SK-N-SH (cell line): ENCODE measurements around the gene WNT3. TPM values are rescaled to one million over a fixed set of nuclear protein-coding genes. Genes with fewer than 3 reads are reported as not detected.

Experiments
- CTCF ChIA-PET: fragments of 300-600, 350-600 bp; formaldehyde crosslinking; extraction: SDS; loops from one replicate; lab custom pipeline; 2021; lab: Yijun Ruan, JAX
- POLR2A ChIA-PET: fragments of 350-600 bp; sonication (Branson Sonifier 250); formaldehyde crosslinking; extraction: SDS; loops from one replicate; lab custom pipeline; 2020; ENCODE audit warnings: antibody characterized with exemption, inconsistent platforms; lab: Yijun Ruan, JAX
- DNase-seq: peaks from one replicate; pipeline ENCODE4 v3.0.0; 2012
- H2AFZ ChIP-seq: fragments of 200-600 bp; sonication (generic); 2 replicates; pipeline ENCODE4 v1.8.1; 2016; ENCODE audit warnings: antibody characterized with exemption, mild to moderate bottlenecking, low read depth
- H3F3A ChIP-seq: fragments of 200-600 bp; sonication (generic); replicated peaks from 2 replicates; pipeline ENCODE3; 2016; ENCODE audit warnings: antibody characterized with exemption, mild to moderate bottlenecking; ENCODE audit not compliant: insufficient read depth
- H3K27ac ChIP-seq, 2 experiments: fragments of 200-500 bp in 1 of 2; fragments of 200-600 bp in 1 of 2; sonication (Bioruptor generic) in 1 of 2; sonication (generic), shearing (Covaris generic) in 1 of 2; 2 replicates each; pipeline versions ENCODE4 v1.5.1 to v1.6.1; 2014 to 2016; ENCODE audit warnings: low read depth in 2 of 2, inconsistent platforms in 1 of 2, low read length in 1 of 2, mild to moderate bottlenecking in 1 of 2, mixed read lengths in 1 of 2
- H3K27me3 ChIP-seq: fragments of 200-600 bp; sonication (generic), shearing (Covaris generic); 2 replicates; pipeline ENCODE4 v1.6.1; 2016; ENCODE audit warnings: mixed run types; ENCODE audit not compliant: insufficient read depth
- H3K36me3 ChIP-seq, 2 experiments: fragments of 200-500 bp in 1 of 2; fragments of 200-600 bp in 1 of 2; sonication (Bioruptor generic) in 1 of 2; sonication (generic) in 1 of 2; replicated peaks in 1 of 2; 2 replicates each; pipeline versions ENCODE3 to v1.5.1; 2014 to 2016; ENCODE audit warnings: low read length in 1 of 2, mild to moderate bottlenecking in 1 of 2; ENCODE audit not compliant: insufficient read depth in 2 of 2, control insufficient read depth in 1 of 2
- H3K4me1 ChIP-seq, 2 experiments: fragments of 200-500 bp in 1 of 2; fragments of 200-600 bp in 1 of 2; sonication (Bioruptor generic) in 1 of 2; sonication (generic), shearing (Covaris generic) in 1 of 2; 2 replicates each; pipeline versions ENCODE4 v1.5.1 to v1.6.1; 2014 to 2016; ENCODE audit warnings: low read depth in 1 of 2, low read length in 1 of 2, mixed run types in 1 of 2; ENCODE audit not compliant: insufficient read depth in 2 of 2, control insufficient read depth in 1 of 2
- H3K4me2 ChIP-seq: fragments of 200-600 bp; sonication (generic), shearing (Covaris generic); 2 replicates; pipeline ENCODE4 v1.6.1; 2017; ENCODE audit warnings: mixed run types
- H3K4me3 ChIP-seq, 2 experiments: fragments of 200-500 bp in 1 of 2; fragments of 200-600 bp in 1 of 2; sonication (Bioruptor generic) in 1 of 2; sonication (generic), shearing (Covaris generic) in 1 of 2; 2 replicates each; pipeline versions ENCODE4 v1.5.1 to v1.8.1; 2014 to 2016; ENCODE audit warnings: low read depth in 2 of 2, inconsistent platforms in 1 of 2, low read length in 1 of 2, mild to moderate bottlenecking in 1 of 2, mixed read lengths in 1 of 2, moderate library complexity in 1 of 2
- H3K79me2 ChIP-seq: fragments of 200-600 bp; sonication (generic); 2 replicates; pipeline ENCODE4 v1.8.1; 2017; ENCODE audit warnings: mild to moderate bottlenecking; ENCODE audit not compliant: insufficient read depth
- H3K9ac ChIP-seq: fragments of 200-600 bp; sonication (generic); 2 replicates; pipeline ENCODE4 v1.6.1; 2017; ENCODE audit warnings: mixed run types
- H3K9me2 ChIP-seq: fragments of 200-600 bp; sonication (generic); 2 replicates; pipeline ENCODE4 v1.6.1; 2017; ENCODE audit warnings: mixed run types
- H3K9me3 ChIP-seq: fragments of 200-600 bp; sonication (generic); 2 replicates; pipeline ENCODE4 v1.6.1; 2017; ENCODE audit warnings: mixed run types, mild to moderate bottlenecking, moderate library complexity
- H4K20me1 ChIP-seq: fragments of 200-600 bp; sonication (generic); 2 replicates; pipeline ENCODE4 v1.6.1; 2017; ENCODE audit warnings: mild to moderate bottlenecking, mixed run types; ENCODE audit not compliant: insufficient read depth
- FOSL2 ChIP-seq: IDR thresholded peaks from 2 replicates; pipeline ENCODE4 v1.4.0; 2012; ENCODE audit warnings: low read depth, mild to moderate bottlenecking, moderate library complexity, borderline replicate concordance
- FOXM1 ChIP-seq: IDR thresholded peaks from 2 replicates; pipeline ENCODE4 v1.4.0; 2012; ENCODE audit warnings: low read depth, mild to moderate bottlenecking
- POLR2AphosphoS5 ChIP-seq: IDR thresholded peaks from 2 replicates; pipeline ENCODE4 v1.6.1; 2012; ENCODE audit warnings: low read depth, low read length
- REST ChIP-seq: IDR thresholded peaks from 2 replicates; pipeline ENCODE4 v1.6.1; 2012; ENCODE audit warnings: mild to moderate bottlenecking, low read depth, low read length, moderate library complexity
- SIN3A ChIP-seq: IDR thresholded peaks from 2 replicates; pipeline ENCODE4 v1.6.1; 2012; ENCODE audit warnings: low read depth, mild to moderate bottlenecking, low read length, moderate library complexity, borderline replicate concordance
- SMC3 ChIP-seq: IDR thresholded peaks from 2 replicates; pipeline ENCODE4 v1.6.1; 2012; ENCODE audit warnings: low read depth, low read length, improper control_type of control experiment
- WGBS: methylation state at CpG from one replicate; pipeline ENCODE4 v1.1.6; 2017; ENCODE audit warnings: low lambda C conversion rate; 5-methylcytosine and 5-hydroxymethylcytosine counted together
- polyA plus RNA-seq, 3 experiments: library from polyadenylated mRNA; depleted of rRNA; stranded (reverse); fragments of >200 nt; gene quantifications; 2 replicates each; pipeline ENCODE4 v1.2.3, GENCODE V29; 2012
- TF ChIP-seq, protein P1 (sequence below): fragments of 150-350 bp; IDR thresholded peaks from 2 replicates; pipeline ENCODE4 v1.6.1; 2017; ENCODE audit warnings: antibody characterized with exemption, low read length, low read depth, borderline replicate concordance
- TF ChIP-seq, protein P2 (sequence below): IDR thresholded peaks from 2 replicates; pipeline ENCODE4 v1.4.0; 2012; ENCODE audit warnings: low read depth
- TF ChIP-seq, protein P3 (sequence below): IDR thresholded peaks from 2 replicates; pipeline ENCODE4; 2012

The WNT3 gene
- polyA plus RNA-seq, 1 of the 3 experiments (the other 2 are of a cell fraction) = 5.3 TPM

DNA sequence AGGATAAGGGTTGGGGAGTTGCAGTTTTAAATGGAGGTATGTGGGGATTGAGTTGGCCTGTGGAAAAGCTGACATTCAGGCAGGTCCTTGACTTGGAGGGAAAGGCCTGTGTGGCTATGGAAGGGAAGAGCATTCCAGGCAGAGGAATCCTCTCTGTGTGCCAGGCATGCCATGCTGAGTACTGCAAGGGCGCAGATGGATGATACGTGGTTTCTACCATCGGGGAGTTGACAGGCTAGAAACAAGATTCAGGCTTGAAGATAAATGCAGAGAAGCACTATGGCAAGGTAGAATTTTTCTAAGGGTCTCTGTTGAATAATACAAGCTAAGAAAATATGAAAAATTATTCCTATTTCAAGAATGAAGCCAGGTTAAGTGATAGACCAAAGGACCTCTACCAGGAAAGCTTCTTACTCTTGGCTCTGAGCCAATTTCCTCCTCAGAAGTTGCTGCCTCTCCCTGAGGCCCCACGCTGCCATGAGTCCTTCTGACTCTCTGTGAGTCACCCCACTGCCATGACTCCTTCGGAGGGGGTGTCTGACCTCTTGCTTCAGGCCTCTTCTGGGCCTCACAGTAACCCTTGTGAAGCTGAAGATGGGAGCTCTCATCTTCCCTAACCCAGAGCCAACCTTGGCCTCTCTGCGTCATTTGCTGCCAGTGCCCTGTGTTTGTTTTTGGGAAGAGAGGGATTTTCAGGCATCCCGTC is 75.8 kb downstream of the WNT3 start (continued):
- TF ChIP-seq SMC3 (no peak), REST (peak; percentile 52; the same call in 1 of the 2 replicates), FOXM1 (0 out of 2 replicates have a peak, but pooled peaks have one; percentile 41)
- TF ChIP-seq, protein P1, sequence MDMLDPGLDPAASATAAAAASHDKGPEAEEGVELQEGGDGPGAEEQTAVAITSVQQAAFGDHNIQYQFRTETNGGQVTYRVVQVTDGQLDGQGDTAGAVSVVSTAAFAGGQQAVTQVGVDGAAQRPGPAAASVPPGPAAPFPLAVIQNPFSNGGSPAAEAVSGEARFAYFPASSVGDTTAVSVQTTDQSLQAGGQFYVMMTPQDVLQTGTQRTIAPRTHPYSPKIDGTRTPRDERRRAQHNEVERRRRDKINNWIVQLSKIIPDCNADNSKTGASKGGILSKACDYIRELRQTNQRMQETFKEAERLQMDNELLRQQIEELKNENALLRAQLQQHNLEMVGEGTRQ = no peak
- TF ChIP-seq, protein P2, sequence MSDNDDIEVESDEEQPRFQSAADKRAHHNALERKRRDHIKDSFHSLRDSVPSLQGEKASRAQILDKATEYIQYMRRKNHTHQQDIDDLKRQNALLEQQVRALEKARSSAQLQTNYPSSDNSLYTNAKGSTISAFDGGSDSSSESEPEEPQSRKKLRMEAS = peak; percentile 96

DNA sequence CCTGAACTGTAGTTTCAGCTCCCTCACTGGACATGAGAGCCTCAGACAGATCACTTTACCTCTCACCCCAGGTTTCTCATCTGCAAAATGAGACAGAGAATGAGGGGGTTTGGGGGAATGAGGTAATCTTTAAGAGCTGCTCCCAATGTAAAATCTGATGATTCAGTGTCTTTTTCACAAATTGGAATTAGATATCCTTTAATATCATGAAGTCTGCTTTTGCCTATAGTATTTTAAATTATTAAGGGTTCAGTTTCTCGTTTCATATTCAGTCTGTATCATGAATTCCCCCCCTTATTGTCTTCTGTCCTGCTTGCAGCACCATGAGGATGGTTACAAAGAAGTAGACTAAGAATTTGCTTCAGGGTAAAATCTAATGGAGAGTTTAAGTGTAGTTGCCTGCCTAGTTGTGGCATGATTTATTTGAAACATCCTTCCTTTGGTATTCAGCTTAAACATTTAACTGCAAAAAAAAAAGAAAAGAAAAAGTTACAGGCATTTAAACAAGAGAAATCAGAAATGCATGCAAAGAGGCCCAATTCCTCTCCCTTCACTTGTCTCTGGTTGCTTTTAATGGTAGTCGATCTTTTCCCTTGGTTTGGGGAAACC is 77.3 kb downstream of the WNT3 start:
- H2AFZ ChIP-seq = no peak overlapping the region
- TF ChIP-seq, protein P3, sequence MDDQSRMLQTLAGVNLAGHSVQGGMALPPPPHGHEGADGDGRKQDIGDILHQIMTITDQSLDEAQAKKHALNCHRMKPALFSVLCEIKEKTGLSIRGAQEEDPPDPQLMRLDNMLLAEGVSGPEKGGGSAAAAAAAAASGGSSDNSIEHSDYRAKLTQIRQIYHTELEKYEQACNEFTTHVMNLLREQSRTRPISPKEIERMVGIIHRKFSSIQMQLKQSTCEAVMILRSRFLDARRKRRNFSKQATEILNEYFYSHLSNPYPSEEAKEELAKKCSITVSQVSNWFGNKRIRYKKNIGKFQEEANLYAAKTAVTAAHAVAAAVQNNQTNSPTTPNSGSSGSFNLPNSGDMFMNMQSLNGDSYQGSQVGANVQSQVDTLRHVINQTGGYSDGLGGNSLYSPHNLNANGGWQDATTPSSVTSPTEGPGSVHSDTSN = 0 out of 2 replicates have a peak, but pooled peaks have one; percentile 15
- TF ChIP-seq SMC3 = no peak
- no peak for TF ChIP-seq FOSL2
- TF ChIP-seq, protein P1 = no peak
- TF ChIP-seq POLR2AphosphoS5 = no peak
- TF ChIP-seq SIN3A = no peak
- H3F3A ChIP-seq = peaks cover 28% of the 10 kb centered on the region
- peak overlapping the region; percentile 25 to 71; a peak in 2 of 4 replicates for H3K27ac ChIP-seq
- H3K27me3 ChIP-seq = no peaks in the 10 kb centered on the region
- peak overlapping the region; percentile 27 for H3K4me2 ChIP-seq
- POLR2A ChIA-PET = no interaction called here
- H3K4me1 ChIP-seq = peaks cover 8 to 44% of the 10 kb centered on the region in 2 experiments
- CTCF ChIA-PET = interaction anchor here (1.1 kb wide), 1 partner anchor 25 kb away, joined by 3 read pairs; no protein-coding TSS in a partner anchor
- no peak overlapping the region for H3K9ac ChIP-seq
- H3K9me2 ChIP-seq = no peaks in the 10 kb centered on the region
- WGBS = 89% methylated on average over 2 of the region's 2 CpGs
- no peaks in the 10 kb centered on the region for H4K20me1 ChIP-seq
- peaks cover 0 to 7% of the 10 kb centered on the region in 2 experiments for H3K36me3 ChIP-seq
- H3K79me2 ChIP-seq = no peaks in the 10 kb centered on the region
- no peaks in the 10 kb centered on the region for H3K9me3 ChIP-seq
- H3K4me3 ChIP-seq = no peak overlapping the region
- DNase-seq = no peak
